Esophagus muscularis mucosa (tissue), 4 donors: ENCODE results near the gene STK16.
A peak's percentile ranks its signal among the peaks of the same experiment; 100 is the strongest.

Source experiments
- CTCF ChIP-seq, 3 experiments: fragments of 200-600 bp in 2 of 3; fragments of 450-650 bp in 1 of 3; sonication (generic) in 2 of 3; IDR thresholded peaks; one replicate each; pipeline ENCODE4 v1.5.1; 2017 to 2019; ENCODE audit warnings: antibody characterized with exemption in 3 of 3, mild to moderate bottlenecking in 2 of 3, moderate library complexity in 1 of 3
- EP300 ChIP-seq: sonication (generic); formaldehyde crosslinking; IDR thresholded peaks from one replicate; pipeline ENCODE4 v1.6.1; 2017; ENCODE audit warnings: antibody characterized with exemption
- POLR2A ChIP-seq: fragments of 450-650 bp; IDR thresholded peaks from one replicate; pipeline ENCODE4 v1.6.1; 2017; ENCODE audit warnings: antibody characterized with exemption, moderate library complexity, mild to moderate bottlenecking, low read depth
- POLR2AphosphoS5 ChIP-seq, 2 donors: sonication (generic); formaldehyde crosslinking; IDR thresholded peaks; one replicate each; pipeline ENCODE4 v1.6.1; 2017; ENCODE audit warnings: antibody characterized with exemption in 2 of 2

DNA sequence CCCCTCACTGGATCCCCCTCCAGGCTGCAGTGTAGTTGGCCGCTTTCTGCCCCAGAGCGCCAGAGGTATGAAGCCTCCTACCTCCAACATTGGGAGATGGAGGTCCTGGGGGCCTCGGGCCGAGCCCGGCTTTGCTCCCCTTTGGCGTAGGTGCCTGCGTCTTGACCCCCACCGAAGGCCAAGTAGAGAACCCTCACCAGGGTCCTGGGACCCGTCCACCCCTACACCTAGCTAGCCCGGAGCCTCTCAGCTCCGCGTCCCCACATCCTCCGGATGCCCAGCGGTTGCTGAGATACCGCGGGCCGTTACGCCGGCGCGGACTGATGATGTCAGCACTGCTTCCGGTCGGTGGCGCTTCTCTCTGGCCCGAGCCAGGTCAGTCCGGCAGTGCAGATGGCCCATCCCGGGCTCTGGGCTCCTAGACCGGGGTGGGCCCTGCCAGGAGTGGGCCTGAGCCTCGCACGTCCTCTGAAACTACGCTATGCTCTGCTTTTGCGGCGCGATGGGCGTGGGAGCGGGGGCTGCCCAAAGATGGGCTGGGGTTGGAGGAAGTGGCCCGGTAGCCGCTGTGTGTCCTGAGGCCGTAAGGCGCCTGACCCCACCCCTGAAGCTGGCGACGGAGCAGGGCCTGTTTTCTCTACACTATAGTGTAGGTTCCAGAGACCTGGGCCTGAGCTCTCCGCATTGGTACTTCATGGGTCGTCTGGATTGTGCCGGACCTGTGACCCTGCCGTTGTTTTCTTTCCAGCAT, at the start of gene STK16, which contains the start of gene GLB1L:
- TF ChIP-seq CTCF (IDR thresholded peaks at IDR 0.05), result no peak
- TF ChIP-seq POLR2AphosphoS5 (IDR thresholded peaks at IDR 0.05), result peak; percentile 98 to 99
- peak; percentile 79 for TF ChIP-seq POLR2A
- TF ChIP-seq EP300, result no peak
